Measurements from ENCODE around the gene DIS3L2. TPM values are rescaled to one million over a fixed set of nuclear protein-coding genes. Genes with fewer than 3 reads are reported as not detected.

DIS3L2 gene
- total RNA-seq, 1 donor from 2014 or later = 24.0 TPM

GRCh38 chr2:232240906-232241305 is 279.4 kb downstream of the DIS3L2 start:
- no peak overlapping the region for H3K4me3 Mint-ChIP-seq (ENCODE audit: unreplicated experiment)
- Histone ChIP-seq H3K36me3 (ENCODE audit: insufficient read depth, low read length) (no peaks in the 10 kb centered on the region), H3K9ac (ENCODE audit: low read length) (no peak overlapping the region), H3K27ac (ENCODE audit: low read depth, low read length) (no peak overlapping the region), H4K20me1 (ENCODE audit: insufficient read depth, low read length) (peaks cover 33% of the 10 kb centered on the region), H3K27me3 (ENCODE audit: insufficient read depth, low read length) (no peaks in the 10 kb centered on the region), H2AFZ (ENCODE audit: low read depth, low read length) (no peak overlapping the region), H3K4me3 (ENCODE audit: insufficient read depth, low read depth, low read length) (no peak overlapping the region), H3K79me2 (ENCODE audit: insufficient read depth, low read length) (no peaks in the 10 kb centered on the region), H3K4me2 (ENCODE audit: low read length) (no peak overlapping the region), H3K9me3 (ENCODE audit: insufficient read depth, low read depth, low read length) (no peaks in the 10 kb centered on the region), H3K4me1 (ENCODE audit: insufficient read depth, low read length) (no peaks in the 10 kb centered on the region)
- peaks cover 4% of the 10 kb centered on the region for H3K4me1 Mint-ChIP-seq (ENCODE audit: low read depth, unreplicated experiment)
- TF ChIP-seq CTCF (IDR thresholded peaks at IDR 0.05; ENCODE audit: insufficient read depth, low read depth, low read length) (no peak), EZH2 (IDR thresholded peaks at IDR 0.05; ENCODE audit: insufficient read depth, low read length) (no peak)
- DNase-seq (ENCODE audit: low read depth) (no peak), FAIRE-seq (no peak)
- H3K27me3 Mint-ChIP-seq (ENCODE audit: low read depth, unreplicated experiment) = peaks cover 2% of the 10 kb centered on the region
- no peaks in the 10 kb centered on the region for H3K9me3 Mint-ChIP-seq (ENCODE audit: unreplicated experiment)
- H3K36me3 Mint-ChIP-seq (ENCODE audit: low read depth, unreplicated experiment) = peaks cover 23% of the 10 kb centered on the region
- H3K27ac Mint-ChIP-seq (ENCODE audit: unreplicated experiment) = no peak overlapping the region

DNA sequence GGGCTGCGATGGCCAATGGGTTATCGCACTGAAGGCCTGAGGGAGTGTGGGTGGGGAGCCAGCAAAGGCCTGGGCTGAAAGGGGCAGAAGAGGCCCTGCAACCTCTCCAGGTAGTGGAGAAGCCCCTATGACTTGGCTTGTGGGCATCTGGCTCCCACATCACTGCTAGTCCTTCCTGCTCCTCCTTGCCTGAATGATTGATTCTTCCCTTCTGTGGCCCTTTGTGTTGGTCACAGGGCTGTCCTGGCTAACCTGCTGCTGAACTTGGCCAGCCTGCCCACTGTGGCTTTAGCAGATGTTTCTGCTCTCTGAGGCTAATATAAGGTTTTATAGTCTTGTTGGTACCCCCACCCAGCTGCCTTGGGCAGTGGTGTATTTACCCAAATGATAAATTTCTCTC is 280.8 kb downstream of the DIS3L2 start:
- no peaks in the 10 kb centered on the region for H3K4me1 ChIP-seq (ENCODE audit: insufficient read depth, low read length)
- H3K4me1 Mint-ChIP-seq (ENCODE audit: low read depth, unreplicated experiment) = no peaks in the 10 kb centered on the region
- H3K36me3 Mint-ChIP-seq (ENCODE audit: low read depth, unreplicated experiment) = peaks cover 23% of the 10 kb centered on the region
- no peak overlapping the region for H3K9ac ChIP-seq (ENCODE audit: low read length)
- H2AFZ ChIP-seq (ENCODE audit: low read depth, low read length) = no peak overlapping the region
- H3K4me2 ChIP-seq (ENCODE audit: low read length) = no peak overlapping the region
- no peak overlapping the region for H3K4me3 ChIP-seq (ENCODE audit: insufficient read depth, low read depth, low read length)
- H3K27ac ChIP-seq (ENCODE audit: low read depth, low read length) = no peak overlapping the region
- DNase-seq (ENCODE audit: low read depth) (no peak), FAIRE-seq (no peak)
- no peaks in the 10 kb centered on the region for H3K9me3 Mint-ChIP-seq (ENCODE audit: unreplicated experiment)
- H3K27me3 Mint-ChIP-seq (ENCODE audit: low read depth, unreplicated experiment) = peaks cover 2% of the 10 kb centered on the region
- no peaks in the 10 kb centered on the region for H3K9me3 ChIP-seq (ENCODE audit: insufficient read depth, low read depth, low read length)
- no peaks in the 10 kb centered on the region for H3K79me2 ChIP-seq (ENCODE audit: insufficient read depth, low read length)
- H4K20me1 ChIP-seq (ENCODE audit: insufficient read depth, low read length) = peaks cover 36% of the 10 kb centered on the region
- TF ChIP-seq EZH2 (IDR thresholded peaks at IDR 0.05; ENCODE audit: insufficient read depth, low read length) = no peak
- no peak overlapping the region for H3K27ac Mint-ChIP-seq (ENCODE audit: unreplicated experiment)
- H3K36me3 ChIP-seq (ENCODE audit: insufficient read depth, low read length) = no peaks in the 10 kb centered on the region
- no peak overlapping the region for H3K4me3 Mint-ChIP-seq (ENCODE audit: unreplicated experiment)
- no peaks in the 10 kb centered on the region for H3K27me3 ChIP-seq (ENCODE audit: insufficient read depth, low read length)

DNA sequence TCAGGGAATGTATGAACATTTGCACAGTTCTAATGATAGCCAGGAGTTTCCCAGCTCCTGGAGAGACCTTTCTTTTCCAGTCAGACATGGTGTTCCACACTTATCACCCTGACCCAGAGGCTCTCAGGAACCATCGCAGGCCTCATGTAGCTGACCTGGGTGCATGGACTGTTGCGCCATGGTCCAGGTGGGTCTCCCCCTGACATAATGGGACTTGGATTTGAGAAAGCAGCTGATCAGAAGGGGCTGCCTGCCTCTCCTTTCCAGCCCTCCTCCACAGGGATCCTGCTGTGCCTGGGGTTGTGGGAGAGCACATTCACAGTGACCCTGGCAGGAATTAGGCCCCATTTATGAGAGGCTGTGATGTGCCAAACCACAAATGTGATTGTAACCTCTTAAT is 283.6 kb downstream of the DIS3L2 start:
- H3K4me3 Mint-ChIP-seq (ENCODE audit: unreplicated experiment) = no peak overlapping the region
- Histone ChIP-seq H2AFZ (ENCODE audit: low read depth, low read length) (no peak overlapping the region), H3K4me3 (ENCODE audit: insufficient read depth, low read depth, low read length) (no peak overlapping the region), H3K27me3 (ENCODE audit: insufficient read depth, low read length) (no peaks in the 10 kb centered on the region), H3K27ac (ENCODE audit: low read depth, low read length) (no peak overlapping the region), H3K4me2 (ENCODE audit: low read length) (no peak overlapping the region), H3K79me2 (ENCODE audit: insufficient read depth, low read length) (no peaks in the 10 kb centered on the region), H3K36me3 (ENCODE audit: insufficient read depth, low read length) (no peaks in the 10 kb centered on the region), H3K9ac (ENCODE audit: low read length) (no peak overlapping the region), H3K9me3 (ENCODE audit: insufficient read depth, low read depth, low read length) (no peaks in the 10 kb centered on the region), H4K20me1 (ENCODE audit: insufficient read depth, low read length) (peaks cover 34% of the 10 kb centered on the region), H3K4me1 (ENCODE audit: insufficient read depth, low read length) (no peaks in the 10 kb centered on the region)
- H3K27ac Mint-ChIP-seq (ENCODE audit: unreplicated experiment) = no peak overlapping the region
- peaks cover 3% of the 10 kb centered on the region for H3K27me3 Mint-ChIP-seq (ENCODE audit: low read depth, unreplicated experiment)
- peaks cover 8% of the 10 kb centered on the region for H3K36me3 Mint-ChIP-seq (ENCODE audit: low read depth, unreplicated experiment)
- FAIRE-seq (no peak), DNase-seq (ENCODE audit: low read depth) (no peak)
- H3K9me3 Mint-ChIP-seq (ENCODE audit: unreplicated experiment) = no peaks in the 10 kb centered on the region
- H3K4me1 Mint-ChIP-seq (ENCODE audit: low read depth, unreplicated experiment) = no peaks in the 10 kb centered on the region
- TF ChIP-seq CTCF (IDR thresholded peaks at IDR 0.05; ENCODE audit: insufficient read depth, low read depth, low read length) = no peak
- TF ChIP-seq EZH2 (IDR thresholded peaks at IDR 0.05; ENCODE audit: insufficient read depth, low read length) = no peak
